ENCODE measurements around the gene ENAM.
"Not testable (repeated sequence)": the region's sequence is repeated elsewhere in the genome, so short reads cannot be mapped to it uniquely, and the experiment has no call there.

ENAM gene

DNA sequence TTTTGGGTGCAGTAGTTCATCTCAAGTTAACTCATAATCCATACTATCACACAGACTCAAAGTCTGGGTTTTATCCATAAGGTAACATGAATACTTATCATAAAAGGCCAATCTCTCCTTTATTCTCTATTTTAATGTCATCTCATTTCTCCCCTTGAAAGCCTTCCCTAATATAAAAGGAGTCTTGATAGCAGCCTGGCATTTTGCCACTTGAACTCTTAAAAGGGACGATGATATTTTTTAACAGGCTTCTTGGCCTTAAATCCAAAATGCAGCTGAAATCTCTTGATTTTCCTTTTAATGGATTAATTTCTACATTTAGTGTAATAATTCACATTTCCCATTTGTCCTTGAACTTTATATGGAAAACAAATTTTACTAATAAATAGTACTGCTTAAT, 46.2 kb downstream of the ENAM start:
- Histone ChIP-seq H3K9ac (ENCODE audit: low read depth in 1 of 2, low read length in 2 of 2) (no peak overlapping the region), H3K4me1 (ENCODE audit: control insufficient read depth in 2 of 2, insufficient read depth in 2 of 2, low read length in 2 of 2) (no peaks in the 10 kb centered on the region), H3K27ac (ENCODE audit: low read depth in 2 of 2, low read length in 2 of 2) (no peak overlapping the region), H3K4me3 (ENCODE audit: low read length in 2 of 2) (no peak overlapping the region), H3K9me3 (ENCODE audit: control insufficient read depth in 2 of 2, low read length in 2 of 2) (no peaks in the 10 kb centered on the region), H3K36me3 (ENCODE audit: control insufficient read depth in 2 of 2, insufficient read depth in 2 of 2, low read length in 2 of 2) (no peaks in the 10 kb centered on the region), H3K27me3 (ENCODE audit: control insufficient read depth in 2 of 2, insufficient read depth in 2 of 2, low read length in 2 of 2) (no peaks in the 10 kb centered on the region)

DNA sequence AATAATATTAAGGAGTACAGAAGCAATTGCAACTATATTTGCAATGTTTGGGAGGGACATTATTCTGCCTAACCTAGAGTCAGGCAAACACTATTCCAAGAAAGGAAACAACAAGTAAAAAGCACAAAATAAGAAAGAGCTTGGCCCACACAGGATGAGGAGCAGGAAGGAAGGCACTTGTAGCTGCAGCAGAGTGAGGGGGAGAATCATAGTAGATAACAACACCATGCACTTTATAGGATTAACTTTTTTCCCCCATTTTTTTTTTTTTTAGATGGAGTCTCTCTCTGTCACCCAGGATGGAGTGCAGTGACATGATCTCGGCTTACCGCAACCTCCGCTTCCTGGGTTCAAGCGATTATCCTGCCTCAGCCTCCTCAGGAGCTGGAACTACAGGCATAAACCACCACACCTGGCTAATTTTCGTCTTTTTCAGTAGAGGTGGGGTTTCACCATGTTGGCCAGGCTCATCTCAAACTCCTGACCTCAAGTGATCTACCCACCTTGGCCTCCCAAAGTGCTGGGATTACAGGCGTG, 48.1 kb downstream of the ENAM start:
- peak overlapping the region in 1 of 2 donors; percentile 32 for H3K27ac ChIP-seq (ENCODE audit: low read depth in 2 of 2, low read length in 2 of 2)
- H3K36me3 ChIP-seq (ENCODE audit: control insufficient read depth in 2 of 2, insufficient read depth in 2 of 2, low read length in 2 of 2) = no peaks in the 10 kb centered on the region
- H3K9me3 ChIP-seq (ENCODE audit: control insufficient read depth in 2 of 2, low read length in 2 of 2) = no peaks in the 10 kb centered on the region
- no peaks in the 10 kb centered on the region for H3K4me1 ChIP-seq (ENCODE audit: control insufficient read depth in 2 of 2, insufficient read depth in 2 of 2, low read length in 2 of 2)
- no peaks in the 10 kb centered on the region for H3K27me3 ChIP-seq (ENCODE audit: control insufficient read depth in 2 of 2, insufficient read depth in 2 of 2, low read length in 2 of 2)
- H3K4me3 ChIP-seq (ENCODE audit: low read length in 2 of 2) = no peak overlapping the region
- H3K9ac ChIP-seq (ENCODE audit: low read depth in 1 of 2, low read length in 2 of 2) = no peak overlapping the region

DNA sequence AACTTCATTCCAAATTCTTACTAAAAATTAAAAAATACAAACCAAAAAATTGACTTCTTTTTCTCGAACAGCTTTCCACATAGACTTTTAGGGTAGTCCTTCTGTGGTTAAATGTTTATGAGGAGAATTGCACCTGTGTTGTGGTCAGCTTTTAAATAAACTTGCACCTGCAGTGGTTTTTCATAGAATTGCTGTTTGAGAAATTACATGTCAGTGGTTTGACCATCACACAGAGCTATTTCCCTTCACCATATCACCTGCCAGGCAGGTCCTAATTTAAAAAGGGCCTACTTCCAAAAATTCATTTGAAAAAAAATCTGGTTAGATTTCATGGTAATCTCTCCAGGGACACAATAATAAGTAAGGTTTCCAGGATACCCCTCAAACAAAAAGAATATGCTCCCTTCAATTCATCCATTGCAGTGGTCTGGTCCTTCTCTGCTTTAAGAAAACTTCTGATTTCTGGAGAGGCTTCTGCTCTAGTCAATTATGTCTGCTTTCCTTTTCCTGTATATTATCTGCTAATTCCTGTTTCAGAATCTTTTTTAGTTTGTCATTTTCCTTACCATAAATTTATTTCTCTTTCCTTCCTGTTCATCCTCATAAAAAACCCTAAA, 49.9 kb downstream of the ENAM start:
- Histone ChIP-seq H3K9me3 (ENCODE audit: control insufficient read depth in 2 of 2, low read length in 2 of 2) (no peaks in the 10 kb centered on the region), H3K27ac (ENCODE audit: low read depth in 2 of 2, low read length in 2 of 2) (peak overlapping the region in 1 of 2 donors; percentile 32), H3K36me3 (ENCODE audit: control insufficient read depth in 2 of 2, insufficient read depth in 2 of 2, low read length in 2 of 2) (no peaks in the 10 kb centered on the region), H3K9ac (ENCODE audit: low read depth in 1 of 2, low read length in 2 of 2) (no peak overlapping the region), H3K27me3 (ENCODE audit: control insufficient read depth in 2 of 2, insufficient read depth in 2 of 2, low read length in 2 of 2) (no peaks in the 10 kb centered on the region), H3K4me3 (ENCODE audit: low read length in 2 of 2) (no peak overlapping the region), H3K4me1 (ENCODE audit: control insufficient read depth in 2 of 2, insufficient read depth in 2 of 2, low read length in 2 of 2) (no peaks in the 10 kb centered on the region)

DNA sequence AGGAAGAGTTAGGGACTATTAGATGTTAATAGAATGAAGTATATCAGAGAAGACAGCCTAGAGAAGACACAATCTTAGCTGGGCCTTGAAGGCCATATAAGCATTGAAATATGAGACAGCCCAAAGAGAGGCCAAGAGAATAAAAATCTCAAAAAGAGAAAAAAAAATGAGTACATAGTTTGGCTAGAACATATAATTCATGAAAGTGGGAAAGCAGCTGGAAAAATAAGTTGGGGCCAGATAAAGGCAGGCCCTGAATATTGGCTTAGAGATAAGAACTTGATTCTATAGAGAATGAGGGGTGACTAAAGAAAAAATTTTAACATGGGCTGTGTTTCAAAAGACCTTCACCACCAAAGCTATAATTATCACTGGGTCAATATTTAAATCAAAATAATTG, 52.4 kb downstream of the ENAM start:
- no peaks in the 10 kb centered on the region for H3K4me1 ChIP-seq (ENCODE audit: control insufficient read depth in 2 of 2, insufficient read depth in 2 of 2, low read length in 2 of 2)
- H3K4me3 ChIP-seq (ENCODE audit: low read length in 2 of 2) = no peak overlapping the region
- H3K36me3 ChIP-seq (ENCODE audit: control insufficient read depth in 2 of 2, insufficient read depth in 2 of 2, low read length in 2 of 2) = no peaks in the 10 kb centered on the region
- peak overlapping the region in 1 of 2 donors; percentile 49 for H3K27ac ChIP-seq (ENCODE audit: low read depth in 2 of 2, low read length in 2 of 2)
- H3K9ac ChIP-seq (ENCODE audit: low read depth in 1 of 2, low read length in 2 of 2) = no peak overlapping the region
- H3K27me3 ChIP-seq (ENCODE audit: control insufficient read depth in 2 of 2, insufficient read depth in 2 of 2, low read length in 2 of 2) = no peaks in the 10 kb centered on the region
- H3K9me3 ChIP-seq (ENCODE audit: control insufficient read depth in 2 of 2, low read length in 2 of 2) = no peaks in the 10 kb centered on the region

DNA sequence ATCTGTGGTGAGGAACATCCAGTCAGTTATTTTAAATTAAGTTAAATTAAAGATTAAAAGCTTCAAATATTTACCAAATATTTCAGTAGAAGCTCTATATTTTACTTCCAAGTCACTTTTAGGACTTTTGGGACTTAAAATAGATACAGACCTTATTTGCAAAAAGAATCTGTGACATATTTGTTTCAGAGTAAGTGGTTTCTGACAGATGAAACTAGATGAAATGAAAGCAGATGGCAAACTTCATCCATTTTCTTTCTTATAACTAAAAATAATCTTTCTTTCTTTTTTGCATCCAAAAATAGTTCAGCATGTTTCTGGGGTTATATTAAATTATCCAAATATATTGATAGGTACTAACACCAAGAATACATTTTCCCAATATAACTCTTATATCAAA, 53.2 kb downstream of the ENAM start:
- Histone ChIP-seq H3K4me3 (ENCODE audit: low read length in 2 of 2) (no peak overlapping the region), H3K36me3 (ENCODE audit: control insufficient read depth in 2 of 2, insufficient read depth in 2 of 2, low read length in 2 of 2) (no peaks in the 10 kb centered on the region), H3K9ac (ENCODE audit: low read depth in 1 of 2, low read length in 2 of 2) (no peak overlapping the region), H3K27ac (ENCODE audit: low read depth in 2 of 2, low read length in 2 of 2) (peak overlapping the region in 1 of 2 donors; percentile 49), H3K9me3 (ENCODE audit: control insufficient read depth in 2 of 2, low read length in 2 of 2) (no peaks in the 10 kb centered on the region), H3K4me1 (ENCODE audit: control insufficient read depth in 2 of 2, insufficient read depth in 2 of 2, low read length in 2 of 2) (no peaks in the 10 kb centered on the region), H3K27me3 (ENCODE audit: control insufficient read depth in 2 of 2, insufficient read depth in 2 of 2, low read length in 2 of 2) (no peaks in the 10 kb centered on the region)

DNA sequence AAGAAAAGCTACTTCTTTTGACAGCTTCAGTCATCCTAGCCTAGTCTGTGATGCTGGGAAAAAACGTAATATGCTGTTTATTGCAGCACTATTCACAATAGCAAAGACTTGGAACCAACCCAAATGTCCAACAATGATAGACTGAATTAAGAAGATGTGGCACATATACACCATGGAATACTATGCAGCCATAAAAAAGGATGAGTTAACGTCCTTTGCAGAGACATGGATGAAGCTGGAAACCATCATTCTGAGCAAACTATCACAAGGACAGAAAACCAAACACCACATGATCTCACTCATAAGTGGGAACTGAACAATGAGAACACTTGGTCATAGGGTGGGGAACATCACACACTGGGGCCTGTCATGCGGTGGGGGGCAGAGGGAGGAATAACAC, 53.6 kb downstream of the ENAM start:
- H3K27me3 ChIP-seq (ENCODE audit: control insufficient read depth in 2 of 2, insufficient read depth in 2 of 2, low read length in 2 of 2); H3K27ac ChIP-seq (ENCODE audit: low read depth in 2 of 2, low read length in 2 of 2); H3K9me3 ChIP-seq (ENCODE audit: control insufficient read depth in 2 of 2, low read length in 2 of 2); H3K9ac ChIP-seq (ENCODE audit: low read depth in 1 of 2, low read length in 2 of 2); H3K36me3 ChIP-seq (ENCODE audit: control insufficient read depth in 2 of 2, insufficient read depth in 2 of 2, low read length in 2 of 2); H3K4me3 ChIP-seq (ENCODE audit: low read length in 2 of 2); H3K4me1 ChIP-seq (ENCODE audit: control insufficient read depth in 2 of 2, insufficient read depth in 2 of 2, low read length in 2 of 2): not testable (repeated sequence)

DNA sequence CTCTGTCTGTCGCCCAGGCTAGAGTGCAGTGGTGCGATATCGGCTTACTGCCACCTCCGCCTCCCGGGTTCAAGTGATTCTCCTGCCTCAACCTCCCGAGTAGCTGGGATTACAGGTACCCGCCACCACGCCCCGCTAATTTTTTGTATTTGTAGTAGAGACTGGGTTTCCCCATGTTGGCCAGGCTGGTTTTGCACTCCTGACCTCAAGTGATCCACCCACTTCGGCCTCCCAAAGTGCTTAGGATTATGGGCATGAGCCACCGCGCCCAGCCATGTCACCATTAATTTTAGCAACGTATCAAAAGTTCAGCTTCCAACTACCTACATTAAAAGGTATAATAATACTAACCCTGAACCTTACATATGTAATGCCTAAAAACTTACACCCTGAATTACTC, 58.8 kb downstream of the ENAM start:
- peak overlapping the region; percentile 77 to 96 for H3K9ac ChIP-seq (ENCODE audit: low read depth in 1 of 2, low read length in 2 of 2)
- peaks cover 0 to 2% of the 10 kb centered on the region in 2 donors for H3K36me3 ChIP-seq (ENCODE audit: control insufficient read depth in 2 of 2, insufficient read depth in 2 of 2, low read length in 2 of 2)
- peaks cover 10 to 23% of the 10 kb centered on the region in 2 donors for H3K4me1 ChIP-seq (ENCODE audit: control insufficient read depth in 2 of 2, insufficient read depth in 2 of 2, low read length in 2 of 2)
- no peaks in the 10 kb centered on the region for H3K9me3 ChIP-seq (ENCODE audit: control insufficient read depth in 2 of 2, low read length in 2 of 2)
- no peaks in the 10 kb centered on the region for H3K27me3 ChIP-seq (ENCODE audit: control insufficient read depth in 2 of 2, insufficient read depth in 2 of 2, low read length in 2 of 2)
- H3K27ac ChIP-seq (ENCODE audit: low read depth in 2 of 2, low read length in 2 of 2) = peak overlapping the region; percentile 82 to 96
- peak overlapping the region; percentile 92 to 96 for H3K4me3 ChIP-seq (ENCODE audit: low read length in 2 of 2)

DNA sequence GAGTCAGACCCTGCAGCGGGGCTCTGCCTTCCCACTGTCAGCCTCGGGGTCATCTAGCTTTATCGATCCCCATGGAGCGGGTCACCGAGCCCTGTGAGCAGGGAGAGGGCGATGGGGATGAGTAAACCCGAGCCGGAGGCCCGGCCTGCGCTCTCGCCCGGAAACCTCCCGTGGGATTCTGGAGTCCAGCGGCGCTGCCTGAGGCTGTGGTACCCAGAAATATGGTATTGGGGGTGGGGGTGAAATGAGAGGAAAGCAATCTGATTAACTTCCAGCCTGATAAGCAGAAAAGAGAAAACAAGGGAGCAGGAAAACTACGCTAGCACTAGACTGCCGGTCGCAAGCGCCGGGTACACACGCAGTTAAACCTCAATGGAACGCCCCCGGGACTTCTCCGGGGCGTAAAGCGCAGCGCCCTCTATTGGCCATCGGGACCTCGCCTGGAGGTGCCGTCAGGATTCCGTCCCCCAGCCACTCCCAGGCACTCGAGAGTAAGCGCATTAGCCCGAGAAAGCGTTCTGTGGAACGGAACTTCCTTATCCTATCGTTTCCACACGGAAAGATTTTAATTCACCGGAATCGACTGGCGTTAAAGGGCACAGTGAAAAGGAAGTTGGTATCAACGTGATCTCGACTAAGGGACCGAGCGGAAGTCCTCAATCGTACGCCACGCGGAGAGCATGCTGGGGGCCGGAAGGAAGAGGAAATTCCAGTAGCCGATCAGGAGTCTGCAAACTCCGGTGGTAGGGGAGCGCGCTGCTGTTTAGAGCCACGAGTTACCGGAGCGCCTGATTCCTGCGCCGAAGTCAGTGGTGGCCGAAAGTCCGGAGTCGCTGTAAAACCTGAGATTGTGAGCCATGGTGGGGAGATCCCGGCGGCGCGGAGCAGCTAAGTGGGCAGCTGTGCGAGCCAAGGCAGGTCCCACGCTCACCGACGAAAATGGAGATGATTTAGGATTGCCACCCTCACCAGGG, 59.6 kb downstream of the ENAM start, which contains the start of gene UTP3:
Gene UTP3 (plus strand): TSS at position 712 of the 974 bp plus-strand sequence. CDS start 146 bp downstream, at position 858.
- H3K27me3 ChIP-seq (ENCODE audit: control insufficient read depth in 2 of 2, insufficient read depth in 2 of 2, low read length in 2 of 2) = no peaks in the 10 kb centered on the region
- H3K4me3 ChIP-seq (ENCODE audit: low read length in 2 of 2) = peak within 1 kb of the TSS; percentile 92 to 96
- H3K4me1 ChIP-seq (ENCODE audit: control insufficient read depth in 2 of 2, insufficient read depth in 2 of 2, low read length in 2 of 2) = peaks cover 10 to 23% of the 10 kb centered on the region in 2 donors
- peak within 1 kb of the TSS; percentile 77 to 96 for H3K9ac ChIP-seq (ENCODE audit: low read depth in 1 of 2, low read length in 2 of 2)
- H3K9me3 ChIP-seq (ENCODE audit: control insufficient read depth in 2 of 2, low read length in 2 of 2) = no peaks in the 10 kb centered on the region
- peaks cover 0 to 2% of the 10 kb centered on the region in 2 donors for H3K36me3 ChIP-seq (ENCODE audit: control insufficient read depth in 2 of 2, insufficient read depth in 2 of 2, low read length in 2 of 2)
- peak within 1 kb of the TSS; percentile 82 to 96 for H3K27ac ChIP-seq (ENCODE audit: low read depth in 2 of 2, low read length in 2 of 2)

DNA sequence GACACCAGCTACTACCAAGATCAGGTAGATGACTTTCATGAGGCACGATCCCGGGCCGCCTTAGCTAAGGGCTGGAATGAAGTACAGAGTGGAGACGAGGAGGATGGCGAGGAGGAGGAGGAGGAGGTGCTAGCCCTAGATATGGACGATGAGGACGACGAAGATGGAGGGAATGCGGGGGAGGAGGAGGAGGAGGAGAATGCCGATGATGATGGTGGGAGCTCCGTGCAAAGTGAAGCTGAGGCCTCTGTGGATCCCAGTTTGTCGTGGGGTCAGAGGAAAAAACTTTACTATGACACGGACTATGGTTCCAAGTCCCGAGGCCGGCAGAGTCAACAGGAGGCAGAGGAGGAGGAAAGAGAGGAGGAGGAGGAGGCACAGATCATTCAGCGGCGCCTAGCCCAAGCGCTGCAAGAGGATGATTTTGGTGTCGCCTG, 60.3 kb downstream of the ENAM start:
- H3K4me3 ChIP-seq (ENCODE audit: low read length in 2 of 2) = peak overlapping the region; percentile 92 to 96
- H3K4me1 ChIP-seq (ENCODE audit: control insufficient read depth in 2 of 2, insufficient read depth in 2 of 2, low read length in 2 of 2) = peaks cover 10 to 23% of the 10 kb centered on the region in 2 donors
- H3K9ac ChIP-seq (ENCODE audit: low read depth in 1 of 2, low read length in 2 of 2) = peak overlapping the region; percentile 77 to 96

DNA sequence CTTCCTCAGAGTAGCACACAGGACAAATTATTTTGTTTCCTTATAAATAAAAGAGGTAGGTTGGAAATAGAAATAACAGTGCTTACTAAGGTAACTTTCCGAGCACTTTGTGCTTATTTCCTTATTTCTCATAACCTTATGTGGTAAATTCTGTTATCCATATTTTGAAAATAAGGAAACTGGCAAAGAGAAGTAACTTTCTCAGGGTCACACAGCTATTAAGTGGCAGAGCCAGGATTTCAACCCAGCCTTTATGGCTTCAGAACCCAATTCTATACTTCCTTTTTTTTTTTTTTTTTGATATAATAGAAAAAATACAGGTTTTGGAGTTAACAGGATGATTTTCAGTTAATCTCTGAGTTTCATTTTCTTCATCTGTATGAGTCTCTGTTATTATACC, 63.1 kb downstream of the ENAM start:
- no peak overlapping the region for H3K27ac ChIP-seq (ENCODE audit: low read depth in 2 of 2, low read length in 2 of 2)
- peak overlapping the region in 1 of 2 donors; percentile 27 for H3K4me3 ChIP-seq (ENCODE audit: low read length in 2 of 2)
- no peaks in the 10 kb centered on the region for H3K27me3 ChIP-seq (ENCODE audit: control insufficient read depth in 2 of 2, insufficient read depth in 2 of 2, low read length in 2 of 2)
- H3K36me3 ChIP-seq (ENCODE audit: control insufficient read depth in 2 of 2, insufficient read depth in 2 of 2, low read length in 2 of 2) = peaks cover 0 to 2% of the 10 kb centered on the region in 2 donors
- no peaks in the 10 kb centered on the region for H3K9me3 ChIP-seq (ENCODE audit: control insufficient read depth in 2 of 2, low read length in 2 of 2)
- no peak overlapping the region for H3K9ac ChIP-seq (ENCODE audit: low read depth in 1 of 2, low read length in 2 of 2)
- peaks cover 10 to 23% of the 10 kb centered on the region in 2 donors for H3K4me1 ChIP-seq (ENCODE audit: control insufficient read depth in 2 of 2, insufficient read depth in 2 of 2, low read length in 2 of 2)

More for the DNA sequence above, 60.3 kb downstream of the ENAM start:
- Histone ChIP-seq H3K27me3 (ENCODE audit: control insufficient read depth in 2 of 2, insufficient read depth in 2 of 2, low read length in 2 of 2) (no peaks in the 10 kb centered on the region), H3K9me3 (ENCODE audit: control insufficient read depth in 2 of 2, low read length in 2 of 2) (no peaks in the 10 kb centered on the region), H3K36me3 (ENCODE audit: control insufficient read depth in 2 of 2, insufficient read depth in 2 of 2, low read length in 2 of 2) (peaks cover 0 to 2% of the 10 kb centered on the region in 2 donors), H3K27ac (ENCODE audit: low read depth in 2 of 2, low read length in 2 of 2) (peak overlapping the region; percentile 82 to 96)

All from mucosa of rectum (tissue), 2 donors.